GM13977 (cell line): ENCODE data around the gene CDH13.

ENCODE experiments used
- DNase-seq: peaks from one replicate; pipeline ENCODE4 v3.0.0; 2012; ENCODE audit warnings: low spot score
- in situ Hi-C: fragments of 300-500 bp; cut with MboI; formaldehyde crosslinking; loops from one replicate; pipeline ENCODE4 v1.12.0; 2022; ENCODE audit warnings: low sequenced_read_pairs, low pct_unique_long_range_greater_than_20kb, mixed read lengths, inconsistent platforms; ENCODE audit not compliant: unreplicated experiment
- TF ChIP-seq, protein P1 (sequence below): IDR thresholded peaks from 2 replicates; pipeline ENCODE4 v1.5.1; 2012; ENCODE audit warnings: mild to moderate bottlenecking, control low read depth; ENCODE audit not compliant: insufficient read depth; ENCODE audit errors: extremely low read depth, missing control alignments

Gene CDH13

DNA sequence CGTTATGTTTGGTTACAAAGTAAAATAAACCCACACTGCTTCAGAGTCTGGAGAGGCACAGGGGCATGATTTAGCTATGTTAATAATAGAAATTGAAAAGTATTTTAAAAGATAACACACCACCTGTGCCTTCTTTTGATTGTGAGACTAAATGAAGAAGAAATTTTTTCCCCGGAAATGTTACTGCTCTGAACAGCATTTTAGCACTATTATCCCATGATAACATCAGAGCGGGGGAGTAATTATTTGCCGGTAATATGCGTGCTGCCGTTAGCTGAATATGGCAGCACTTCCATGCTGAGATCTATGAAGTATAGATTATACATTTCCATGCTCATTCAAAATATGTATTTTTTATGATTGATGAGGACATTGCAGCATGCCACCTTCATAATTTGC lies 680.8 kb downstream of the CDH13 start:
- TF ChIP-seq, protein P1, sequence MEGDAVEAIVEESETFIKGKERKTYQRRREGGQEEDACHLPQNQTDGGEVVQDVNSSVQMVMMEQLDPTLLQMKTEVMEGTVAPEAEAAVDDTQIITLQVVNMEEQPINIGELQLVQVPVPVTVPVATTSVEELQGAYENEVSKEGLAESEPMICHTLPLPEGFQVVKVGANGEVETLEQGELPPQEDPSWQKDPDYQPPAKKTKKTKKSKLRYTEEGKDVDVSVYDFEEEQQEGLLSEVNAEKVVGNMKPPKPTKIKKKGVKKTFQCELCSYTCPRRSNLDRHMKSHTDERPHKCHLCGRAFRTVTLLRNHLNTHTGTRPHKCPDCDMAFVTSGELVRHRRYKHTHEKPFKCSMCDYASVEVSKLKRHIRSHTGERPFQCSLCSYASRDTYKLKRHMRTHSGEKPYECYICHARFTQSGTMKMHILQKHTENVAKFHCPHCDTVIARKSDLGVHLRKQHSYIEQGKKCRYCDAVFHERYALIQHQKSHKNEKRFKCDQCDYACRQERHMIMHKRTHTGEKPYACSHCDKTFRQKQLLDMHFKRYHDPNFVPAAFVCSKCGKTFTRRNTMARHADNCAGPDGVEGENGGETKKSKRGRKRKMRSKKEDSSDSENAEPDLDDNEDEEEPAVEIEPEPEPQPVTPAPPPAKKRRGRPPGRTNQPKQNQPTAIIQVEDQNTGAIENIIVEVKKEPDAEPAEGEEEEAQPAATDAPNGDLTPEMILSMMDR = no peak
- in situ Hi-C loops = no loop called here
- no peak for DNase-seq

DNA sequence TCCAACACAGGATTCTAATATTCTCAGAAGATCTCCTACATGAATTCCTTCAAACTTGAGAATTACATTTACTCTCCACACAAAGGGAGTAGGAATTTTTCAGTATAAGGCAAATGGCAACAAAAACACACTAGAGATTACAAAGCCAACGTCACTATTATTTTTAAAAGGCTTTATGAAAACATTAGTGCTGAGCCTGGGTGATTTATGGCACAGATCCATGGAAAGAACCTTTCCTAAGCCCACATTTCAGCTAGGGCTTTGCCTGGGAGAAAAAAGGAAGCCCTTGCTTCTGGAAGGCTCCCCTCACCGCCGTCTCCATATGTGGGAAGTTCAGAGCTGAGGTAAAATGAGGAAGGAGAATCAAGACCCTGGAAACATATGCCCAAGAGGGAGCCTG lies 681.6 kb downstream of the CDH13 start:
- TF ChIP-seq, protein P1 = no peak
- DNase-seq = no peak
- in situ Hi-C loops = no loop called here

DNA sequence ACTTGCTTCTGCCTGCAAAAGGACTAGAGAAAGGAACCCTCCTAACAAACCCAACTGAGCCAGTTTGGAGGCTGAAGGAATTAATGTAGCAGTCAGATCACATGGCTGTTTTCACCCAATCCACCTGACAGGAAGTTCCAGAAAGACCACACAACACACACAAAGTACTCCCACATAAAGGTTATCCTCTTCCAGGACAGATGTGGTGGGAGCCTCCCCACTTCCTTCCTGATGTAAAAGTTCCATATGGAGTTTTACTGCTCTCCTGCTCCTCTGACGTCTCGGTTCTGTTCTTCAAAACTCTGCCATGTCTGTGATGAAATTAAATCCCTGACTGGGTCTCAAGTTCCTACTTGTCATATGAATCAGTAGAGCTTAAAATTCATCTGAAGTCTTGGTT lies 684.0 kb downstream of the CDH13 start:
- in situ Hi-C loops = no loop called here
- TF ChIP-seq, protein P1 = no peak
- no peak for DNase-seq

DNA sequence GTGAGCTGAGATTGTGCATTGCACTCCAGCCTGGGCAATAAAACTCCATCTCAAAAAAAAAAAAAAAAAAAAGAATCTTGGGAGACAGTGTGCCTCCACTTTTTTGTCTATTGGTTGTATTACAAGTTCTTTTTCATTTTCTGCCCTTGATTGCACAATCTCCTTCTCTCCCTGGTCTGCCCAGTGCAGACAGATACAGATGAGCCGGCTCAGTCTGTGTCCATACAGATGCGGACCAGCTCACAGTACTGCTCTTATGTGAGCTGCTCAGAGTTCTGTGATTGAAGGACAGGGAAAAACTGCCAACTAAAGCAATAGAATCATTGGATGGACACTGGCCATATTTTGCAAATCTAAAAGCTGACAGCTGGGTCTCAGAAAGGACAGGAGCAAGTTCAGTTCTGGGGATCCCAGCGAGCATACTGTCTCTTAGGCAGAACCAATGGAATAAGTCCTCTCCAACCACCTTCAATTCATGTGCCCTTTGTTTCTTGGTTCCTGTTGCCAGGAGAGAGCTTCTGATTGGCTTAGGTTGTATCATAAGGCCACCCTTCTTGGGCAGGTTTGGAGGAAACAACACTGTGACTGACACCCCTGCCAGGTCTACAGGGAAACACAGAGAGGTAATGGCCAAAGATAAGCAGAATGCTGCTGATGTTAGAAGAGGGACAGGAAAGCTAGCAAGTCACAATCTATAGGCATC lies 685.4 kb downstream of the CDH13 start:
- DNase-seq = no peak
- in situ Hi-C loops = no loop called here
- TF ChIP-seq, protein P1 = no peak

DNA sequence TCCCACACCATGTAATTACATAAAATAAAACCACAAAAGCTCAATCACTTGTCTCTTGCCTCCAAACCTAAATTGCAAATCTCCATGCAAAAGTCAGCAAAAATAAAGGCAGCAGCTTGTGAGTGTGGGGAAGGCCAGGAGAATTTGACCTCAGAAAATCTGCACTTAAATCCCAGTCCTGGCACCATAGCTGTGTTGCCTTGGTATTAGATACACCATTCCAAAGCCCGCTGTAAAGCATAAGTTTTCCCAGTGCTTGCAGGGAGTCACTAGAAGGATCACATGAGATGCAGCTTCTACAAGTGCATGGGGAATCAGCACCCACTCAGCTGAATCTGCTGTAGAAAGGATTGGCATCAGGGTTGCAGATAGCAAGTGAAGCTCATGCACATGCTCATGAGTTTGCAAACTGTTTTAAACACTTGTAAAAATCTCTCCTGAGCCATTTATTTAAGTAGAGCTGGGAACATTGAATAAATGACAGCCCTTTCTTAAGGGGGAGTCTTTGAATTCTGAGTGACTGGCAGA lies 686.0 kb downstream of the CDH13 start:
- in situ Hi-C loops = no loop called here
- TF ChIP-seq, protein P1 = no peak
- DNase-seq = no peak

DNA sequence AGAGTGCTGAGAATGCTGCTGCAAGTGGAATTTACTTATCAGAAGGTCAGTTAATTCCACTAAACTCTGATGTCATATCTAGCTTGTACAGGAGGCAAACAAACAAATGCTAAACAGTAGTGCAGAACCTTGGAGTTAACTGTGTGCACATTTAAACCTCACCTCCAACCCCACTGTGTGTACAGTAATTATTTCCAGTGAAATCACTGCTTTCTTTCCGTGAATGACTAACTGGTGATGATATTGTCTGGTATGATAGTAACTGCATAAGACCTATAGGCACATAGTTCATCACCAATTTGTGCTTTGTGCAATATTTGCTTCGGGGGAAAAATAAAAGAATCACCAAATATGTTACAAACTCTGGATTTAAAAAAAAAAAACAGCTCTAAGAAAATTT lies 688.5 kb downstream of the CDH13 start:
- in situ Hi-C loops = no loop called here
- TF ChIP-seq, protein P1 = no peak
- DNase-seq = no peak
